Neural progenitor cell (in vitro differentiated cells): Measurements from ENCODE around the gene CARMIL1. TPM values are rescaled to one million over a fixed set of nuclear protein-coding genes. Genes with fewer than 3 reads are reported as not detected.

Experiments
- DNase-seq: peaks from one replicate; pipeline ENCODE4 v3.0.0-alpha.2; 2016; ENCODE audit warnings: low spot score
- H2AFZ ChIP-seq: fragments of 200-600 bp; sonication (generic); replicated peaks from 2 replicates; pipeline ENCODE4 v1.6.1; 2016; ENCODE audit warnings: antibody characterized with exemption
- H3F3A ChIP-seq: fragments of 200-600 bp; sonication (generic); 2 replicates; pipeline ENCODE4 v1.6.1; 2016; ENCODE audit warnings: antibody characterized with exemption, low read depth
- H3K27ac ChIP-seq: fragments of 200-600 bp; sonication (generic); 2 replicates; pipeline ENCODE4 v1.5.1; 2016; ENCODE audit warnings: mild to moderate bottlenecking
- H3K27me3 ChIP-seq: fragments of 200-600 bp; sonication (generic); 2 replicates; pipeline ENCODE4 v1.6.1; 2016; ENCODE audit warnings: mild to moderate bottlenecking, moderate library complexity
- H3K36me3 ChIP-seq: fragments of 200-600 bp; sonication (generic); 2 replicates; pipeline ENCODE4 v1.5.1; 2016
- H3K4me1 ChIP-seq: fragments of 200-600 bp; sonication (generic); 2 replicates; pipeline ENCODE4 v1.6.1; 2016; ENCODE audit warnings: mixed run types
- H3K4me2 ChIP-seq: fragments of 200-600 bp; sonication (generic); 2 replicates; pipeline ENCODE4 v1.6.1; 2016
- H3K4me3 ChIP-seq: fragments of 200-600 bp; sonication (generic); 2 replicates; pipeline ENCODE4 v1.5.1; 2016
- H3K79me2 ChIP-seq: fragments of 200-600 bp; sonication (generic); 2 replicates; pipeline ENCODE4 v1.6.1; 2016; ENCODE audit warnings: low read depth
- H3K9ac ChIP-seq: fragments of 200-600 bp; sonication (generic); 2 replicates; pipeline ENCODE4 v1.6.1; 2016
- H3K9me3 ChIP-seq: fragments of 200-600 bp; sonication (generic); 2 replicates; pipeline ENCODE4 v1.5.1; 2016; ENCODE audit warnings: low read depth
- H4K20me1 ChIP-seq: fragments of 200-600 bp; sonication (generic); 2 replicates; pipeline ENCODE4 v1.6.1; 2016; ENCODE audit warnings: low read depth
- H3K27ac Mint-ChIP-seq: 3 replicates; pipeline ENCODE4 v1.8.0; 2021; ENCODE audit warnings: mixed read lengths
- H3K27me3 Mint-ChIP-seq: 2 replicates; pipeline ENCODE4 v1.8.0; 2022; ENCODE audit warnings: low read depth, mild to moderate bottlenecking, inconsistent platforms, moderate library complexity, mixed read lengths; ENCODE audit not compliant: insufficient read depth
- H3K36me3 Mint-ChIP-seq: 3 replicates; pipeline ENCODE4 v1.8.0; 2021; ENCODE audit warnings: mixed read lengths
- H3K4me1 Mint-ChIP-seq: 3 replicates; pipeline ENCODE4 v1.8.0; 2021; ENCODE audit warnings: mixed read lengths
- H3K4me3 Mint-ChIP-seq: 3 replicates; pipeline ENCODE4 v1.8.0; 2021; ENCODE audit warnings: mild to moderate bottlenecking, moderate library complexity, mixed read lengths
- H3K9me3 Mint-ChIP-seq: 3 replicates; pipeline ENCODE4 v1.8.0; 2020; ENCODE audit warnings: mixed read lengths
- CTCF ChIP-seq: fragments of 200-600 bp; sonication (generic); IDR thresholded peaks from 2 replicates; pipeline ENCODE4 v1.5.1; 2017; ENCODE audit warnings: antibody characterized with exemption, mild to moderate bottlenecking
- EZH2 ChIP-seq: fragments of 200-600 bp; sonication (generic); IDR thresholded peaks from 2 replicates; pipeline ENCODE4 v1.6.1; 2017; ENCODE audit warnings: antibody characterized with exemption, mild to moderate bottlenecking, moderate library complexity
- EZH2phosphoT487 ChIP-seq: fragments of 200-600 bp; sonication (generic); IDR thresholded peaks from 2 replicates; pipeline ENCODE4 v1.6.1; 2017; ENCODE audit warnings: antibody characterized with exemption
- total RNA-seq: library from RNA; depleted of rRNA; stranded (reverse); fragments of >200 nt; gene quantifications from 2 replicates; pipeline ENCODE4 v1.2.3, GENCODE V29; 2015; ENCODE audit warnings: low replicate concordance

CARMIL1 gene
- total RNA-seq, 1 donor from 2014 or later, result 13.3 TPM

- DNase-seq, result no peak
- no peak for TF ChIP-seq CTCF
- no peak for TF ChIP-seq EZH2
- TF ChIP-seq EZH2phosphoT487, result no peak
- no peaks in the 10 kb centered on the region for H3K27me3 ChIP-seq
- no peak overlapping the region for H3K4me3 ChIP-seq
- no peaks in the 10 kb centered on the region for H3K36me3 ChIP-seq
- H3K27ac Mint-ChIP-seq, result no peak overlapping the region
- no peak overlapping the region for H3K9ac ChIP-seq
- no peaks in the 10 kb centered on the region for H3K4me1 ChIP-seq
- H3K27me3 Mint-ChIP-seq, result peaks cover 2% of the 10 kb centered on the region
- peaks cover 2% of the 10 kb centered on the region for H3K36me3 Mint-ChIP-seq
- no peaks in the 10 kb centered on the region for H3K9me3 Mint-ChIP-seq
- H3K4me3 Mint-ChIP-seq, result no peak overlapping the region
- H2AFZ ChIP-seq, result no peak overlapping the region
- H3K9me3 ChIP-seq, result no peaks in the 10 kb centered on the region
- no peak overlapping the region for H3K27ac ChIP-seq
- H3K4me1 Mint-ChIP-seq, result no peaks in the 10 kb centered on the region
- no peak overlapping the region for H3K4me2 ChIP-seq
- no peaks in the 10 kb centered on the region for H4K20me1 ChIP-seq
- no peaks in the 10 kb centered on the region for H3K79me2 ChIP-seq
- H3F3A ChIP-seq, result no peaks in the 10 kb centered on the region
Measured at GRCh38 chr6:25599516-25600085, 320.4 kb downstream of the CARMIL1 start.

GRCh38 chr6:25601800-25602673 lies 322.9 kb downstream of the CARMIL1 start:
- Mint-ChIP-seq H3K27ac (no peak overlapping the region), H3K27me3 (no peaks in the 10 kb centered on the region), H3K4me3 (no peak overlapping the region), H3K36me3 (peaks cover 2% of the 10 kb centered on the region), H3K9me3 (no peaks in the 10 kb centered on the region), H3K4me1 (no peaks in the 10 kb centered on the region)
- Histone ChIP-seq H3K27ac (no peak overlapping the region), H3K27me3 (no peaks in the 10 kb centered on the region), H2AFZ (no peak overlapping the region), H4K20me1 (no peaks in the 10 kb centered on the region), H3F3A (no peaks in the 10 kb centered on the region), H3K9me3 (no peaks in the 10 kb centered on the region), H3K4me2 (no peak overlapping the region), H3K36me3 (no peaks in the 10 kb centered on the region), H3K9ac (no peak overlapping the region), H3K4me3 (no peak overlapping the region), H3K4me1 (no peaks in the 10 kb centered on the region), H3K79me2 (no peaks in the 10 kb centered on the region)
- DNase-seq, result peak; percentile 75
- no peak for TF ChIP-seq EZH2phosphoT487
- TF ChIP-seq EZH2, result no peak
- peak; percentile 87 for TF ChIP-seq CTCF

GRCh38 chr6:25602674-25602982 lies 323.5 kb downstream of the CARMIL1 start:
- Histone ChIP-seq H3K4me2 (no peak overlapping the region), H3K4me3 (no peak overlapping the region), H3K27me3 (no peaks in the 10 kb centered on the region), H3K9ac (no peak overlapping the region), H2AFZ (no peak overlapping the region), H3K9me3 (no peaks in the 10 kb centered on the region), H3K4me1 (no peaks in the 10 kb centered on the region), H3K79me2 (no peaks in the 10 kb centered on the region), H4K20me1 (no peaks in the 10 kb centered on the region), H3K36me3 (no peaks in the 10 kb centered on the region), H3K27ac (no peak overlapping the region), H3F3A (no peaks in the 10 kb centered on the region)
- TF ChIP-seq CTCF, result peak; percentile 2
- TF ChIP-seq EZH2, result no peak
- TF ChIP-seq EZH2phosphoT487, result no peak
- Mint-ChIP-seq H3K36me3 (peaks cover 2% of the 10 kb centered on the region), H3K9me3 (no peaks in the 10 kb centered on the region), H3K4me1 (no peaks in the 10 kb centered on the region), H3K4me3 (no peak overlapping the region), H3K27ac (no peak overlapping the region), H3K27me3 (no peaks in the 10 kb centered on the region)
- DNase-seq, result no peak
